ENCODE measurements around the gene HIF3A. TPM values are rescaled to one million over a fixed set of nuclear protein-coding genes. Genes with fewer than 3 reads are reported as not detected.

The HIF3A gene
- polyA plus RNA-seq, 2 of the 4 experiments (the other 2 are of a cell fraction) = not detected

DNA sequence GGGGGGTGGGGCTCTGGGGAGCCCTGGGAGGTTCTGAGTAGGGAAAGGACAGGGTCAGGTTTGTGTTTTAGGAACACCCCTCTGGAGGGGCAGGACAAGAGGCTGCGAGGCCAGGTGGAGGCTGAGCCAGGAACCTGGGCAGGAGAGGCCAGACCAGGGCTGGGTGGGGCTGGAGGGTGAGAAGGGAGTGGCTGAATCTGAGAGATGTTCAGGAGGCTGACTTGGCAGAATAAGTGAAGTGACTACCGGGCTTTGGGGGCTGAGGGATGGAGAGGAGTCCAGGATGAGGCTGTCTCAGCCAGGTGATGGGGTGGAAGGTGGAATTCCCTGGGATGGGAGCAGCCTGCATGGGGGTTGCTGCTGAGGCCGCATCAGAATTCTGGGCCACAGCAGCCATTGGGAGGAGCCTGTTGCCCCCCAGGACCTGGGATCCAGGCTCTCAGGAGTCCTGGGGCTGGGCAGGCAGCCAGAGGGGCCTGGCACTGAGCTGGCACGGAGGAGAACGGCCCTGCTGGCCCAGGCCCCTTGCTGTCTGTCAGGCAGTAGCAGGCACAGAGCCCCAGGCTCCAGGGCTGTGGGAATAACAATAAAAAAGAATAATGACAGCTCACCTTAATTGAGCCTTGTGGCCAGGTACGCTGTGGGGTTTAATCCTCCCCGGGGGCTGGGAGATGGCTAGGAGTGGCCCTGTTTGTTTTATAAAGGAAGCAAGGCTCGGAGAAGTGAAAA lies 53.4 kb downstream of the HIF3A start:
- H3K4me3 ChIP-seq = no peak overlapping the region
- DNase-seq (ENCODE audit: low read depth in 1 of 2, low spot score in 1 of 2) (no peak), FAIRE-seq (no peak), ATAC-seq (no peak)
- CTCF ChIA-PET = interaction anchor here (1.3 to 4.2 kb wide), 5 partner anchors 23 to 322 kb away, joined by 4 to 30 read pairs (median 11); no protein-coding TSS in a partner anchor
- TF ChIP-seq GATA3 (IDR thresholded peaks at IDR 0.05; ENCODE audit: borderline replicate concordance) = no peak
- TF ChIP-seq, protein P1, sequence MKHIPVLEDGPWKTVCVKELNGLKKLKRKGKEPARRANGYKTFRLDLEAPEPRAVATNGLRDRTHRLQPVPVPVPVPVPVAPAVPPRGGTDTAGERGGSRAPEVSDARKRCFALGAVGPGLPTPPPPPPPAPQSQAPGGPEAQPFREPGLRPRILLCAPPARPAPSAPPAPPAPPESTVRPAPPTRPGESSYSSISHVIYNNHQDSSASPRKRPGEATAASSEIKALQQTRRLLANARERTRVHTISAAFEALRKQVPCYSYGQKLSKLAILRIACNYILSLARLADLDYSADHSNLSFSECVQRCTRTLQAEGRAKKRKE (CRISPR knock-in tag; IDR thresholded peaks at IDR 0.05; ENCODE audit: low read depth) = no peak
- no peak for TF ChIP-seq NFE2L2 (conservative IDR thresholded peaks at IDR 0.05; ENCODE audit: low read length)
- TF ChIP-seq MAZ (IDR thresholded peaks at IDR 0.05; ENCODE audit: borderline replicate concordance, low read depth, low read length) = no peak
- TF ChIP-seq SREBF2 (IDR thresholded peaks at IDR 0.05) = no peak
- TF ChIP-seq, protein P2, sequence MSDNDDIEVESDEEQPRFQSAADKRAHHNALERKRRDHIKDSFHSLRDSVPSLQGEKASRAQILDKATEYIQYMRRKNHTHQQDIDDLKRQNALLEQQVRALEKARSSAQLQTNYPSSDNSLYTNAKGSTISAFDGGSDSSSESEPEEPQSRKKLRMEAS (IDR thresholded peaks at IDR 0.05) = no peak
- no peak for TF ChIP-seq EHF (CRISPR knock-in tag; IDR thresholded peaks at IDR 0.05)
- TF ChIP-seq ZFP36 (IDR thresholded peaks at IDR 0.05; ENCODE audit: borderline replicate concordance, partially characterized antibody) = no peak
- no peak for TF ChIP-seq NR3C1 (IDR thresholded peaks at IDR 0.05)
- no peak for TF ChIP-seq JUN (IDR thresholded peaks at IDR 0.05)
- no peak for TF ChIP-seq RAD21 (conservative IDR thresholded peaks at IDR 0.05 in 1 of 2, IDR thresholded peaks at IDR 0.05 in 1 of 2)
- TF ChIP-seq, protein P3, sequence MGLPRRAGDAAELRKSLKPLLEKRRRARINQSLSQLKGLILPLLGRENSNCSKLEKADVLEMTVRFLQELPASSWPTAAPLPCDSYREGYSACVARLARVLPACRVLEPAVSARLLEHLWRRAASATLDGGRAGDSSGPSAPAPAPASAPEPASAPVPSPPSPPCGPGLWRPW (IDR thresholded peaks at IDR 0.05) = no peak
- no peak for TF ChIP-seq MYC (IDR thresholded peaks at IDR 0.05; ENCODE audit: borderline replicate concordance, low read length)
- no peak for TF ChIP-seq RNF2 (IDR thresholded peaks at IDR 0.05; ENCODE audit: borderline replicate concordance, low read depth)
- TF ChIP-seq, protein P4, sequence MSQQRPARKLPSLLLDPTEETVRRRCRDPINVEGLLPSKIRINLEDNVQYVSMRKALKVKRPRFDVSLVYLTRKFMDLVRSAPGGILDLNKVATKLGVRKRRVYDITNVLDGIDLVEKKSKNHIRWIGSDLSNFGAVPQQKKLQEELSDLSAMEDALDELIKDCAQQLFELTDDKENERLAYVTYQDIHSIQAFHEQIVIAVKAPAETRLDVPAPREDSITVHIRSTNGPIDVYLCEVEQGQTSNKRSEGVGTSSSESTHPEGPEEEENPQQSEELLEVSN (IDR thresholded peaks at IDR 0.05; ENCODE audit: borderline replicate concordance, low read depth) = no peak
- TF ChIP-seq KDM5A (IDR thresholded peaks at IDR 0.05) = no peak
- no peak for TF ChIP-seq RFX5 (IDR thresholded peaks at IDR 0.05)
- TF ChIP-seq ESRRA (IDR thresholded peaks at IDR 0.05; ENCODE audit: borderline replicate concordance, low read length) = no peak
- WGBS (ENCODE audit: missing lambda C conversion rate) = 69% methylated on average over 8 of the region's 8 CpGs
- H3K9me3 ChIP-seq = no peaks in the 10 kb centered on the region
- peak overlapping the region; percentile 44 for H3K4me2 ChIP-seq
- POLR2A ChIA-PET = no interaction called here
- peak overlapping the region in 1 of 2 experiments; percentile 70; a peak in 3 of 6 replicates for H3K27ac ChIP-seq
- H3K4me1 ChIP-seq = peaks cover 51% of the 10 kb centered on the region

DNA sequence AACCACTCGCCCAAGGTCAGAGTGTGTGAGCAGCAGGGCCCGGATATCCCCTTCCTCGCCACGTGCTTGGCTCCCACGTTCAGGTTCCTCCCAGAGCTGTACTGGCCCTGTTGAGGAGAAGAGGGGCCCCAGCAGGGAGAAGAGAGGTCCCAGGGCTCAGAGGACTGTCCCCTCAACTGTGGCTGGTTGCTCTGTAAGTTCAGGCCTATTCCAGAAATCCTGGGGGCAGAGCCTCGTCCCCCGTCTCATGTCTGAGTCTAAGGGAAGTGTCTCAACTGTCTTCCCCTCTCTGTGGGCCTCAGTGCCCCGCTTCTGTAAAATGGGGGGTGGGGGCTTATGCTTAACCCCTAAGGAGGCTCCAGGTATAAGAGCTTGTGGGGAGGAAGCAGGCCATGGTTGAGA lies 53.9 kb downstream of the HIF3A start:
- DNase-seq (ENCODE audit: low read depth in 1 of 2, low spot score in 1 of 2) (no peak), FAIRE-seq (no peak), ATAC-seq (no peak)
- Histone ChIP-seq H3K4me1 (peaks cover 57% of the 10 kb centered on the region), H3K4me2 (peak overlapping the region; percentile 44), H3K27ac (peak overlapping the region in 1 of 2 experiments; percentile 70; a peak in 3 of 6 replicates), H3K4me3 (no peak overlapping the region), H3K9me3 (no peaks in the 10 kb centered on the region)
- ChIA-PET CTCF (interaction anchor here (1.3 to 4.2 kb wide), 5 partner anchors 22 to 322 kb away, joined by 4 to 30 read pairs (median 11); no protein-coding TSS in a partner anchor), POLR2A (no interaction called here)
- WGBS (ENCODE audit: missing lambda C conversion rate) = 79% methylated on average over 8 of the region's 8 CpGs
- TF ChIP-seq CBX8 (IDR thresholded peaks at IDR 0.05) (no peak), NPAS2 (CRISPR knock-in tag; IDR thresholded peaks at IDR 0.05; ENCODE audit: borderline replicate concordance) (no peak), GATA3 (IDR thresholded peaks at IDR 0.05; ENCODE audit: borderline replicate concordance) (no peak), POLR2AphosphoS2 (conservative IDR thresholded peaks at IDR 0.05; ENCODE audit: low read length) (no peak), RCOR1 (IDR thresholded peaks at IDR 0.05; ENCODE audit: low read depth, low read length) (no peak), POLR2A (IDR thresholded peaks at IDR 0.05; ENCODE audit: low read length) (no peak), EHF (CRISPR knock-in tag; IDR thresholded peaks at IDR 0.05) (no peak), MAFK (IDR thresholded peaks at IDR 0.05; ENCODE audit: partially characterized antibody) (no peak), RAD21 (conservative IDR thresholded peaks at IDR 0.05 in 1 of 2, IDR thresholded peaks at IDR 0.05 in 1 of 2) (no peak), RNF2 (IDR thresholded peaks at IDR 0.05; ENCODE audit: borderline replicate concordance, low read depth) (no peak), ZSCAN20 (CRISPR knock-in tag; IDR thresholded peaks at IDR 0.05) (no peak)
- TF ChIP-seq, protein P5, sequence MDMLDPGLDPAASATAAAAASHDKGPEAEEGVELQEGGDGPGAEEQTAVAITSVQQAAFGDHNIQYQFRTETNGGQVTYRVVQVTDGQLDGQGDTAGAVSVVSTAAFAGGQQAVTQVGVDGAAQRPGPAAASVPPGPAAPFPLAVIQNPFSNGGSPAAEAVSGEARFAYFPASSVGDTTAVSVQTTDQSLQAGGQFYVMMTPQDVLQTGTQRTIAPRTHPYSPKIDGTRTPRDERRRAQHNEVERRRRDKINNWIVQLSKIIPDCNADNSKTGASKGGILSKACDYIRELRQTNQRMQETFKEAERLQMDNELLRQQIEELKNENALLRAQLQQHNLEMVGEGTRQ (IDR thresholded peaks at IDR 0.05) = no peak

Data from A549 (cell line).